ENCODE data around the gene MRPS27.

The MRPS27 gene

GRCh38 chr5:72291601-72292000 is 28.4 kb downstream of the MRPS27 start:
- DNase-seq (ENCODE audit: low read depth in 2 of 2, low spot score in 1 of 2), result no peak

- DNase-seq (ENCODE audit: low read depth in 2 of 2, low spot score in 1 of 2), result no peak
Observed at GRCh38 chr5:72290356-72291133, 29.5 kb downstream of the MRPS27 start.

- no peak for DNase-seq (ENCODE audit: low read depth in 2 of 2, low spot score in 1 of 2)
Observed at GRCh38 chr5:72288924-72289323, 31.1 kb downstream of the MRPS27 start.

- DNase-seq (ENCODE audit: low read depth in 2 of 2, low spot score in 1 of 2), result no peak
Observed at GRCh38 chr5:72286798-72287197, 33.2 kb downstream of the MRPS27 start.

- DNase-seq (ENCODE audit: low read depth in 2 of 2, low spot score in 1 of 2), result no peak
Observed at GRCh38 chr5:72285424-72285821, 34.6 kb downstream of the MRPS27 start.

GRCh38 chr5:72284559-72285423 is 35.2 kb downstream of the MRPS27 start:
- no peak for DNase-seq (ENCODE audit: low read depth in 2 of 2, low spot score in 1 of 2)

GRCh38 chr5:72283358-72283757 is 36.7 kb downstream of the MRPS27 start:
- no peak for DNase-seq (ENCODE audit: low read depth in 2 of 2, low spot score in 1 of 2)

- DNase-seq (ENCODE audit: low read depth in 2 of 2, low spot score in 1 of 2), result no peak
Observed at GRCh38 chr5:72282878-72283277, 37.2 kb downstream of the MRPS27 start.

- no peak for DNase-seq (ENCODE audit: low read depth in 2 of 2, low spot score in 1 of 2)
Observed at GRCh38 chr5:72281764-72282499, 38.1 kb downstream of the MRPS27 start.

- no peak for DNase-seq (ENCODE audit: low read depth in 2 of 2, low spot score in 1 of 2)
Observed at GRCh38 chr5:72281430-72281763, 38.6 kb downstream of the MRPS27 start.

GRCh38 chr5:72280581-72281069 is 39.4 kb downstream of the MRPS27 start:
- no peak for DNase-seq (ENCODE audit: low read depth in 2 of 2, low spot score in 1 of 2)

GRCh38 chr5:72276219-72276752 is 43.8 kb downstream of the MRPS27 start:
- DNase-seq (ENCODE audit: low read depth in 2 of 2, low spot score in 1 of 2), result no peak

GRCh38 chr5:72273547-72273946 is 46.5 kb downstream of the MRPS27 start:
- no peak for DNase-seq (ENCODE audit: low read depth in 2 of 2, low spot score in 1 of 2)

GRCh38 chr5:72272398-72272797 is 47.6 kb downstream of the MRPS27 start:
- no peak for DNase-seq (ENCODE audit: low read depth in 2 of 2, low spot score in 1 of 2)

GRCh38 chr5:72271702-72272101 is 48.3 kb downstream of the MRPS27 start:
- DNase-seq (ENCODE audit: low read depth in 2 of 2, low spot score in 1 of 2), result no peak

GRCh38 chr5:72270037-72270436 is 50.0 kb downstream of the MRPS27 start:
- no peak for DNase-seq (ENCODE audit: low read depth in 2 of 2, low spot score in 1 of 2)

GRCh38 chr5:72269411-72269780 is 50.6 kb downstream of the MRPS27 start:
- no peak for DNase-seq (ENCODE audit: low read depth in 2 of 2, low spot score in 1 of 2)

GRCh38 chr5:72268753-72269410 is 51.2 kb downstream of the MRPS27 start:
- DNase-seq (ENCODE audit: low read depth in 2 of 2, low spot score in 1 of 2), result peak in 1 of 2 donors; percentile 24

GRCh38 chr5:72268260-72268659 is 51.8 kb downstream of the MRPS27 start:
- no peak for DNase-seq (ENCODE audit: low read depth in 2 of 2, low spot score in 1 of 2)

- DNase-seq (ENCODE audit: low read depth in 2 of 2, low spot score in 1 of 2), result no peak
Observed at GRCh38 chr5:72267685-72268084, 52.4 kb downstream of the MRPS27 start.

- no peak for DNase-seq (ENCODE audit: low read depth in 2 of 2, low spot score in 1 of 2)
Observed at GRCh38 chr5:72266862-72267261, 53.2 kb downstream of the MRPS27 start.
